ENCODE results near the gene ZBTB38.

GRCh38 chr3:141387516-141387915 lies 19.2 kb downstream of the ZBTB38 start:
- TF ChIP-seq CTCF (IDR thresholded peaks at IDR 0.05) (no peak), EZH2phosphoT487 (IDR thresholded peaks at IDR 0.05) (no peak), EZH2 (IDR thresholded peaks at IDR 0.05) (no peak)
